ENCODE measurements around the gene MMAB.

MMAB gene

DNA sequence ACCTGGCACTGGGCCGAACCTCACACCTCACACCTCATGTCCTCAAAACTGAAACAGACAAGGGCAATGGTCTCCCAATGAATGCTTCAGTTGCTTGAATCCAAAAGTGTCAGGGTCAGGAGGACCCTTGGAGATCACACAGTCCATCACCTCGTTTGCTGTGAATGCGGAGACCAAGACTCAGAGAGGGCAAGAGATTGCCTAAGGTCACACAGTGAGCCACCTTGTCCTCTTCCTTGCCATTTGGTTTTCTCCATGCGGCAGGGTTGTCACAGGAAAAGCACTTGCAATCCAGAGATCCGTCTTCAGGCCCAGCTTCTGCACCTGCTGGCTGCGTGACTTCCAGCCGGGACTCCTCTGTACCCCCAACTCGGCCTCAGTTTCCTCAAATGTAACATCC is 28.3 kb upstream of the MMAB start:
- DNase-seq: no peak

DNA sequence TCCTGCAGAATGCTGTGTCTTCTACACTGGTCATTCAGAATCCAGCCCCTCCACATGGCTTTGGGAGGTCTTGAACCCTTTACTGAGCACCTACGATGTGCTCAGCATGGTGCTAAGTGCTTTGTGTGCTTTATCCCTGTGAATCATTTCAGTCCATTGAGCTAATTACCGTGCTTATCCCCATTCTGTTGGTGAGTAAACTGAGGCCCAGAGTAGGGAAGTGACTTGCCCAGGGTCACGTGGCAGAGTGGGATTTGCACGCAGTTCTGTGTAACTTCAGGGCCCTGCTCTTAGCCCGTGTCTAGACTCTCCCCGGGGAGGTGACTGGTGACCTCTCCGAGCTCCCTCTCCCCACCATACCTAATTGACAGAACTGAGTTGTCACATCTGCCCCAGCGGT is 27.7 kb upstream of the MMAB start:
- DNase-seq: no peak

DNA sequence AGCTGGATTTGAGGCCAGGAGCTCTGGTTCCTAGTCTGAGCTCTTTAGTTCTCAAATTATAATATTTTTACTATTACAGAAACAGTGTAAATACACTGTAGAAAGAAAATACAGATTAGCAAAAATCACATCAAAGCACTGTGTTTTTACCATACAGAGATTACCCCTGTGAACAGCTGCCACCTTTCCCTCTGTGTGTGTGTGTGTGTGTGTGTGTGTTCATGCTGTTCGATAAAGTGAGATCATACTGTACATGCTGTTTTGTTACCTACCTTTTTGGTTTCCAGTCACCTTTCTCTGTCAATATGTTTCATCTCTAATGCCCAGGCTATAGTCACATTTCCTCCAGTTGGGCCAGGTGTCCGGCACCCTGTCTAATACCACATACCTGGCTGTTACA is 27.2 kb upstream of the MMAB start:
- DNase-seq: no peak

GRCh38 chr12:109599087-109599486 is 25.8 kb upstream of the MMAB start:
- DNase-seq: no peak

DNA sequence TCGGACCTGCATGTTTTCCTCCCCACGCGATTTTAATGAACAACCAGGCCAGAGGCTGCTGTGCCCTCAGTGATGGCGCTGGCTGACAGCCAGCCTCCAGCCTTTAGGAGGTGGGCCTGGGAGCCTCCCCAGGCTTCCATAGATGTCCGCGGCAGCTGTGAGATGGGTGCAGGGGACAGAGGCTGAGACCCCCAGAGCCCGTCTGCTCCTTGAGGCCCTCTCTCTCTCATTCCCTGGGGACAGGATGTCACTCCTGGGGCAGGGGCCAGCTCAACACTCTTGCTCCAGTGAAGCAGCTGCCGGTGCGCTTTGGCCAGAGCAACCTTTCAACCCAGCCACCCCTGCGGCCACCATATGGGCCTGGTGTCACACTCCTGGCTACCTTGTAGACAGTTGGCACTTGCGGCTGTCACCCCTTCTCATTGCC is 25.1 kb upstream of the MMAB start:
- no peak for DNase-seq

- peak; percentile 34 to 78 for DNase-seq
Observed at GRCh38 chr12:109597795-109598427, 24.6 kb upstream of the MMAB start.

GRCh38 chr12:109597414-109597794 is 24.1 kb upstream of the MMAB start:
- DNase-seq: no peak

DNA sequence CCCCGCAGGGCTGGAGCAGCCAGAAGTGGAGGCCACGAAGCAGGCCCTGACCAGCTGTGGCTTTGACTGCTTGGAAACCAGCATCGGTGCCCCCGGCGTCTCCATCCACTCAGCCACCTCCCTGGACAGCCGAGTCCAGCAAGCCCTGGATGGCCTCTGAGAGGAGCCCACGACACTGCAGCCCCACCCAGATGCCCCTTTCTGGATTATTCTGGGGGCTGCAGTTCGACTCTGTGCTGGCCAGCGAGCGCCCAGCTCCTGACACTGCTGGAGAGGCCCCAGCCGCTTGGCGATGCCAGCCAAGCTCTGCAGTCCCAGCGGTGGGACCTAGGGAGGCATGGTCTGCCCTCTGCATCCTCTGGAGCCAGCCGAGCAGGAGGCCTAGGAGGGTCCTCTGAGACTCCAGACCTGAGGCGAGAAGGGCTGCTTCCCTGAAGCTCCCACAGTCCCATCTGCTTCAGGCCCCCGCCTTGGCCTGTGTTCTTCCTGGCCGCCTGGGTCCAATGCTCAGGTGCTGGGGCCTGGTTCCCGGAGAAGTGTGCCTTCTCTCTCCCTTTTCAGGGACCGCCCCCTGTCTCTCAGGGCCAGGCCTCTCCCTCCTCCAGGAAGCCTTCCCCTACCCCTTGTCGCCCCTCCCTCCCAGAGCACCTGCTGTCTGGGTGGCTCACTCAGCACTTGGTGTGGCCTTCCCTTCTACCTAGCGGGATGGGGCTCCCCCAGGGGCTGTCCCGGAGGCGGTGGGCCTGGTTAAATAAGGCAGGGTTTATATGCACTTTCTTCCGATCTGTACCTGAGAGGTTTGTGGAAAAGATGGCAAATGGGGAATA is 23.3 kb upstream of the MMAB start:
- DNase-seq: no peak

DNA sequence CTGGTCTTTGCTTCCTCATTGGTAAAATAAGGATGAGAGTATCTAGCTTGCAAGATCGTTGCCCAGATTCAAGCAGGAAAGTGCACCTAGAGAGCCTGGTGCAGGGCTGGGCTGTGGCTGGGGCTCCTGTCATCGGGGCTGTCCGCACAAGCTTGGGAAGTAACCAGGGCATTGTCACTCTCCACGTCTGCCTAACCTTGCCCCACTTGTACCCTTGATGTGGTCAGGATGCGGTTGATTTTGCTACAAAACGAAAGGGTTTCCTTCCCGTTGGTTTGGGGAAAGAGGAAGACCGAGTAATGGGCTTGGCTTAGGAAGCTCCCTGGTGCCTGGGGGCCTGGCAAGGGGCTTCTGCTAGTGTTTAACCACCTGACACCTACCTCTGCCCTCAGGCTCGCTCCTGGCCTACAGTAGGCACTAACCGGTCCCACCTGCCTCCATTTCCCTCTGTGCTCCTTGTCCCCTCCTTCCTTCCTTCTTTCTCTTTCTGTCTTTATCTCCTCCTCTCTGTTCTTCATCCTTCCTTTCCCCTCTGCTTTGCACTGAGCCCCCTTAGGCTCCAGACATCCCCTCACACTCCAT is 22.1 kb upstream of the MMAB start:
- no peak for DNase-seq

- no peak for DNase-seq
Observed at GRCh38 chr12:109594556-109595317, 21.4 kb upstream of the MMAB start.

DNA sequence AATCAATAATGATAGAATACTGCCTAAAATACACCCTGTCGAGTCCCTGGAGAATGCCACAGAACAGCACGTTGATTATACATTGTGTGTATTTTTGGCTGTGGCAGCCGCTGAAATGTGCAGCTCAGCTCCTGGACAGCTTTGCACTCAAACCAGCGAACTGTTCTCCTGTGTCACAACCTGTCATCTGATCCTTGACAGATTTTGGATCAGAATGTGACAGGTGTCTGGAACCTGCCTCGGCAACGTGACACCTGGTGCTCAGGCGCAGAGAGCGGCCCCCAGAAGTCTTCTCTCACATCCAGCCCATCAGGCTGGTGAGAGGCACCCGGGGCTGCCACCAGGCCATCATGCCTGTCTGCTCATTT is 19.6 kb upstream of the MMAB start:
- DNase-seq: no peak

GRCh38 chr12:109592195-109592904 is 19.0 kb upstream of the MMAB start:
- no peak for DNase-seq

- DNase-seq: no peak
Observed at GRCh38 chr12:109591041-109591440, 17.7 kb upstream of the MMAB start.

- DNase-seq: no peak
Observed at GRCh38 chr12:109590566-109590965, 17.3 kb upstream of the MMAB start.

- no peak for DNase-seq
Observed at GRCh38 chr12:109589691-109590245, 16.5 kb upstream of the MMAB start.

DNA sequence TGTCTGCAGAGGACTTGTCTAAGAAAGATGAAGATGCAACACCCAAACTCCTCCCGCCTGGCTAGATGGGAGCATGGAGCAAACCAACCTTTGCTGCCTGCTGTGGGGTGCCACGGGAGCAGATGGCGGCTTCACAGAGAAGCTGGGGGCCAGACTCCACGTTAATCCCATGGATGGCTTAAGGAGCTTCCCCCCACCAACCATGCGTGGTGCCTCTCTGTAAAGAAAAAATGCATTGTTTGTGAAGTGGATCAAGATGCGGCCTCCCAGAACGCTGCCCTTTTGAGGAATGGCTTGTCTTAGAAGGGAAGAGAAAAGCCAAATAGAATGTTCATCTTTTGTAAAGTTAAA is 15.9 kb upstream of the MMAB start:
- DNase-seq: no peak

- no peak for DNase-seq
Observed at GRCh38 chr12:109588461-109589239, 15.3 kb upstream of the MMAB start.

- DNase-seq: no peak
Observed at GRCh38 chr12:109587921-109588320, 14.6 kb upstream of the MMAB start.

- DNase-seq: no peak
Observed at GRCh38 chr12:109586385-109587296, 13.3 kb upstream of the MMAB start.

DNA sequence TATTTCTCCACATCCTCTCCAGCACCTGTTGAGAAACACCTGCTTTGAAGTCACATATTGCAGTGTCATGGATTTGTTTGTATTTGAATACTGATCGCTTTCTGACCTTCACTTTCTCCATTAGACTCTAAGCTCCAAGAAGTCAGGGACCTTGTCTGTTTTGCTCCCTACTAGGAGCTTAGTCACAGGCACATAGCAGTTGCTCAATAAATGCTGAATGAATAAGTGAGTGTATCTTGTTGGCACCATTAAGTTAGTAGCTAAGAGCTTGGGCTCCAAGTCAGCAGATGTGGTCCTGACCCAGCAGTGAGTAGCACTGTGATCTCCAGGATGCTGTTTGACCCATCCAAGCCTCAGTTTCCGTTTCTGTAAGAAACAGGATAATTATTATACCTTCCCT is 10.4 kb upstream of the MMAB start:
- no peak for DNase-seq

GRCh38 chr12:109582636-109583035 is 9.3 kb upstream of the MMAB start:
- DNase-seq: no peak

All from NCI-H446 (cell line).